MM.1S (cell line): ENCODE results near the gene CRY1.

Experiments
- DNase-seq: peaks from one replicate; pipeline ENCODE4 v3.0.0-alpha.2; 2015
- H2AFZ ChIP-seq: fragments of 300-600 bp; sonication (generic); 2 replicates; pipeline ENCODE4 v1.6.0; 2016; ENCODE audit warnings: antibody characterized with exemption, low read length
- H3F3A ChIP-seq: fragments of 300-600 bp; sonication (generic); 2 replicates; pipeline ENCODE4 v1.6.1; 2016; ENCODE audit warnings: mild to moderate bottlenecking, antibody characterized with exemption, low read length, moderate library complexity, mixed read lengths; ENCODE audit not compliant: insufficient read depth
- H3K27ac ChIP-seq: fragments of 300-600 bp; sonication (generic); 2 replicates; pipeline ENCODE4 v1.5.1; 2016; ENCODE audit warnings: mild to moderate bottlenecking, low read length
- H3K27me3 ChIP-seq: fragments of 300-600 bp; sonication (generic); replicated peaks from 2 replicates; pipeline ENCODE4 v1.6.0; 2016; ENCODE audit warnings: low read length; ENCODE audit not compliant: insufficient read depth
- H3K36me3 ChIP-seq: fragments of 300-600 bp; sonication (generic); replicated peaks from 2 replicates; pipeline ENCODE4 v1.6.1; 2016; ENCODE audit warnings: mild to moderate bottlenecking, low read length, mixed read lengths; ENCODE audit not compliant: insufficient read depth
- H3K4me1 ChIP-seq: fragments of 300-600 bp; sonication (generic); 2 replicates; pipeline ENCODE4 v1.6.1; 2016; ENCODE audit warnings: low read length, mixed read lengths
- H3K4me2 ChIP-seq: fragments of 300-600 bp; sonication (generic); 2 replicates; pipeline ENCODE4 v1.6.0; 2016; ENCODE audit warnings: low read depth, low read length
- H3K4me3 ChIP-seq: fragments of 300-600 bp; sonication (generic); 2 replicates; pipeline ENCODE4 v1.5.1; 2016; ENCODE audit warnings: low read length, mixed read lengths
- H3K79me2 ChIP-seq: fragments of 300-600 bp; sonication (generic); 2 replicates; pipeline ENCODE4 v1.6.1; 2016; ENCODE audit warnings: mixed run types, low read length, mixed read lengths
- H3K9ac ChIP-seq: fragments of 300-600 bp; sonication (generic); 2 replicates; pipeline ENCODE4 v1.6.1; 2016; ENCODE audit warnings: low read length, mixed read lengths
- H3K9me2 ChIP-seq: fragments of 300-600 bp; sonication (generic); replicated peaks from 2 replicates; pipeline ENCODE4 v1.6.1; 2016; ENCODE audit warnings: mild to moderate bottlenecking, low read length, mixed read lengths; ENCODE audit not compliant: insufficient read depth
- H3K9me3 ChIP-seq: fragments of 300-600 bp; sonication (generic); replicated peaks from 2 replicates; pipeline ENCODE4 v1.6.1; 2016; ENCODE audit warnings: mild to moderate bottlenecking, low read length, mixed read lengths; ENCODE audit not compliant: insufficient read depth
- H4K20me1 ChIP-seq: fragments of 300-600 bp; sonication (generic); 2 replicates; pipeline ENCODE4 v1.6.1; 2016; ENCODE audit warnings: mild to moderate bottlenecking, low read length, moderate library complexity, mixed read lengths; ENCODE audit not compliant: insufficient read depth
- CTCF ChIP-seq: fragments of 300-600 bp; sonication (generic); IDR thresholded peaks from 2 replicates; pipeline ENCODE4 v1.5.1; 2016; ENCODE audit warnings: antibody characterized with exemption, low read length, mixed read lengths
- EZH2 ChIP-seq: fragments of 300-600 bp; sonication (generic); optimal IDR thresholded peaks from 2 replicates; pipeline ENCODE3; 2017; ENCODE audit warnings: low read depth, mild to moderate bottlenecking, antibody characterized with exemption, low read length, mixed read lengths
- EZH2phosphoT487 ChIP-seq: fragments of 300-600 bp; sonication (generic); IDR thresholded peaks from 2 replicates; pipeline ENCODE4 v1.6.1; 2018; ENCODE audit warnings: antibody characterized with exemption, low read length

Gene CRY1

GRCh38 chr12:106956048-106956578 lies 137.2 kb downstream of the CRY1 start:
- H3K4me1 ChIP-seq: peaks cover 5% of the 10 kb centered on the region
- H3K9ac ChIP-seq: peak overlapping the region; percentile 70
- H3K4me2 ChIP-seq: peak overlapping the region; percentile 75
- peaks cover 14% of the 10 kb centered on the region; the same call in 1 of the 2 replicates for H3K79me2 ChIP-seq
- H3K27me3 ChIP-seq: no peaks in the 10 kb centered on the region
- no peak overlapping the region; the same call in 1 of the 2 replicates for H3K27ac ChIP-seq
- no peaks in the 10 kb centered on the region for H3F3A ChIP-seq
- TF ChIP-seq EZH2 (no peak), CTCF (no peak), EZH2phosphoT487 (no peak)
- no peaks in the 10 kb centered on the region for H4K20me1 ChIP-seq
- no peaks in the 10 kb centered on the region for H3K9me3 ChIP-seq
- H3K36me3 ChIP-seq: no peaks in the 10 kb centered on the region
- peak overlapping the region; percentile 79 for H2AFZ ChIP-seq
- DNase-seq: peak; percentile 47
- no peaks in the 10 kb centered on the region for H3K9me2 ChIP-seq
- H3K4me3 ChIP-seq: peak overlapping the region; percentile 92

GRCh38 chr12:106955377-106956047 lies 137.8 kb downstream of the CRY1 start, which contains the start of gene TMEM263:
TMEM263 (plus strand) TSS chr12:106955907; CDS start chr12:106967117, 11,210 bp downstream.
- H4K20me1 ChIP-seq: no peaks in the 10 kb centered on the region
- no peaks in the 10 kb centered on the region for H3K36me3 ChIP-seq
- peaks cover 14% of the 10 kb centered on the region; the same call in 1 of the 2 replicates for H3K79me2 ChIP-seq
- H3K9me3 ChIP-seq: no peaks in the 10 kb centered on the region
- peaks cover 5% of the 10 kb centered on the region for H3K4me1 ChIP-seq
- H2AFZ ChIP-seq: peak within 1 kb of the TSS; percentile 79
- no peak within 1 kb of the TSS; the same call in 1 of the 2 replicates for H3K27ac ChIP-seq
- H3K4me2 ChIP-seq: peak within 1 kb of the TSS; percentile 75
- TF ChIP-seq EZH2: no peak
- no peak for TF ChIP-seq CTCF
- no peak for TF ChIP-seq EZH2phosphoT487
- peak within 1 kb of the TSS; percentile 92 for H3K4me3 ChIP-seq
- H3F3A ChIP-seq: no peaks in the 10 kb centered on the region
- H3K27me3 ChIP-seq: no peaks in the 10 kb centered on the region
- H3K9me2 ChIP-seq: no peaks in the 10 kb centered on the region
- DNase-seq: peak; percentile 87
- H3K9ac ChIP-seq: peak within 1 kb of the TSS; percentile 70

DNA sequence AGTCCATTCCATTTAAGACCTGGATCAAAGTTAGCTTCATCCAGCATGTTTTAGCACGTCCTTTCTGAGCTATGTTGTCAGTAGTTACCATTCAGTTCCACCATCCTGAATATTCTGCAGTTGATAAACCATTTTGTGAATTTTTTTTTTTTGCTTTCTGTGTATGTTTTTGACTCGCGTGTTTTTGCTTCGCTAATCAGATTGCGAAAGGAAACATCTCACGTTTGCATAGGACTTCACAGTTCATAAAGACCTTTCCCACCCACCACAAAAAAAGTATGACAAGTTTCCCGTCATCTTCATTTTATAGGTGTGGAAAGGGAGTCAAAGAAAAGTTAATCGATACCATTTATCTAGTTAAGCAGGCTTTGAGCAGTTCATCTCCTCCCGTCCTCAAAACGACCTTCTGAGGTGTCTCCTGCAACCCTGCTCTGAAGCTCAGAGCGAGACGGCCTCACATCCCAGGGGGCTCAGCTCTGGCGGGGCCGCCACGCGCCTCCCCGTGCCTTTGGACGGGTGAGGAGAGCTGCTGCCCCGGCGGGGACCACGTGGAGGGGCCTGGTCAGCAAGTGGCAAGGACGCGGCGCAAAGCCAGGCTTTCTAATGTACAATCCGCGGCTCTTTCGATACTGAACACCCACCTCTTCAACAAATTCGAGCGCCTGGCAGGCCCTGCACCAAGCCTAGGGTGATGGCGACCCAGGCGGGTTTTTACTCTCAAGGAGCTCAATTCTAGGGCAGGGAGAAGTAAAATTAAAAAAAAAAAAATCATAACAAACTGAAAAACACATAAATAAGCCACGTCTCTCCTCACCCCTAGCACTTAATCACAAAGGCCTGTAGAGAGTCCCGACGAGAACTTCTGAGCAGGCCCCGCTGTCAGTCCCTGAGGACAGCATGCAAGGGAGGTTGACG lies 138.6 kb downstream of the CRY1 start:
- Histone ChIP-seq H3K9me3 (no peaks in the 10 kb centered on the region), H3K9me2 (no peaks in the 10 kb centered on the region), H3K27ac (no peak overlapping the region), H3K79me2 (peaks cover 14% of the 10 kb centered on the region; the same call in 1 of the 2 replicates), H3K9ac (peak overlapping the region; percentile 70; the same call in 1 of the 2 replicates), H3F3A (no peaks in the 10 kb centered on the region), H3K4me2 (peak overlapping the region; percentile 75), H3K4me3 (peak overlapping the region; percentile 92), H3K4me1 (peaks cover 5% of the 10 kb centered on the region), H3K36me3 (no peaks in the 10 kb centered on the region), H4K20me1 (no peaks in the 10 kb centered on the region), H2AFZ (peak overlapping the region; percentile 79), H3K27me3 (no peaks in the 10 kb centered on the region)
- TF ChIP-seq EZH2phosphoT487: no peak
- no peak for TF ChIP-seq CTCF
- TF ChIP-seq EZH2: no peak
- DNase-seq: peak; percentile 19
